HG02623 (cell line): ENCODE results near the gene PLCL1.

Source experiments
- ATAC-seq: cut with Tn5 transposase; IDR thresholded peaks from one replicate; pipeline ENCODE4 v1.9.1; 2021; ENCODE audit warnings: moderate library complexity; ENCODE audit not compliant: unreplicated experiment

Gene PLCL1

DNA sequence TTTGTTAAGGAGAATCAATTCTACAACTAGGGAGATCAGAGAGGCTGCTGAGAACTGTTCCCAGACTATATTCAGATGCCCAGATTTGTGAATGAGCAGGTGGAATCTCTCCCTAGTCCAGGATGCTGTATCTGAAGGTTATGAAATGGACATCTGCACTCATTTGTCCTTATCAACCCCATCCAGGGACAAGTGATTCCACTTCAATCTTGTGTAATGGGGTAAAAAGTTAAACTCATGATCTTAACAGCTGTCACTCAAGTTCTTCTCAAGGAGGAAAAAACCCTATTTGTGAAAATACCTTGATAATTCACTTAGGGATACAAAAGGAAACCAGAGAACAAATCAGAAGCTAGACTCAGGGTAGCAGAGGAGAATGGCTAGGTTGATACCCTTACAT, 144.8 kb downstream of the PLCL1 start:
- ATAC-seq: no peak

GRCh38 chr2:197950006-197950405, 145.6 kb downstream of the PLCL1 start:
- no peak for ATAC-seq

GRCh38 chr2:197950724-197951123, 146.3 kb downstream of the PLCL1 start:
- ATAC-seq: no peak

- ATAC-seq: no peak
These were observed 148.3 kb downstream of the PLCL1 start for GRCh38 chr2:197952540-197953202.

DNA sequence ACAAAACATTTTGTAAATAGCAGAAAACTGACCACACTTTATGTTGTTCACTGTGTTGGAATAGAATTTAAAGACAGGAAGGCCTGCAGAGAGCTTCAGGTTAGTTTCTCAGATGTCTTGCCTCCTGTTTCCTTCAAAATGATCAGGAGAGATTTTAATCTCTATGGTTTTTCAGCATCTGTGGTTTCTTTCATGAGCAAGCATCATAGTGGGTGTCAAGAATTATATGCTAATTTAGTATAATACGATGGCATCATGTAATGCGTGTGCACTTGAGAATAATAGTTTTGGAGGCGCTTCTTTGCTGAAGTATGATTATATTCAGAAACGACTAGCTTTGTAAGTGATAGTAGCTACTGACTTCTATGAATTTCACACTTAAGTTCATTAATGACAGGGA, 149.9 kb downstream of the PLCL1 start:
- no peak for ATAC-seq

GRCh38 chr2:197958592-197959150, 154.3 kb downstream of the PLCL1 start:
- no peak for ATAC-seq

DNA sequence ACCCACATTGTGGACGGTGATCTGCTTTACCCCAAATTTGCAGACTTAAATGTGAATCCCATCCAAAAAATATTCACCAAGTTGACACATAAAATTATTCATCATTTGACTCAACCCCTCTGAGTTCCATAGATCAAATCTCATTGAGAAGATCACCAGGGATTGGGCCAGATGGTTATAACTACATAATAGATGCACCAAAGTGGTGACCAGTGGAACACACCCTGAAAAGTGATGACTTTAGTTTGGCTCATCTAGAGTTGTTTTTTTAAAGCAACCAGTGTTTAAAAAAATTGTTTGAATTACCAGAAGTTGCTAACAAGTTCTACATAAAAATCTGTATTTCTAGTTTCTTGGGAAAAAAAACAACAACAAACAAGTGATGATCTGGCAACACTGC, 155.0 kb downstream of the PLCL1 start:
- no peak for ATAC-seq

DNA sequence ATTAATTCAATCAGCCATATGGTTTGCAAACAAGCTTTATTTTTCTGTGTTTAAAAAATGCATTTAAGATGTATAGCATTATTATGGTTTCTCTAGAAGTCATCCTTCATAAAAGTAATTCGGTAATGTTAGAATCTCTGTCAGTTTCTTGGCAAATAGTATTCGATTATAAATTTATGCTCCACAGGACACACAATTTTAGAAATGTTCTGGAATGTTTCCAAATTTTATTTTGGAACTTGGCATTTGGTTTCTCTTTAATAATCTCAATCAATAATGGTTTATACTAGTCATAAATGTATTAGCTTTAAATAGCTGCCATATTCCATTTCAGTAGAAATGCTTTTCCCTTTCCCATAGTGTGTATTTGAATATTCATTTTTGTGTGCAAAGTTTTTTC, 156.4 kb downstream of the PLCL1 start:
- no peak for ATAC-seq

- ATAC-seq: no peak
These were observed 160.3 kb downstream of the PLCL1 start for GRCh38 chr2:197964720-197965119.

DNA sequence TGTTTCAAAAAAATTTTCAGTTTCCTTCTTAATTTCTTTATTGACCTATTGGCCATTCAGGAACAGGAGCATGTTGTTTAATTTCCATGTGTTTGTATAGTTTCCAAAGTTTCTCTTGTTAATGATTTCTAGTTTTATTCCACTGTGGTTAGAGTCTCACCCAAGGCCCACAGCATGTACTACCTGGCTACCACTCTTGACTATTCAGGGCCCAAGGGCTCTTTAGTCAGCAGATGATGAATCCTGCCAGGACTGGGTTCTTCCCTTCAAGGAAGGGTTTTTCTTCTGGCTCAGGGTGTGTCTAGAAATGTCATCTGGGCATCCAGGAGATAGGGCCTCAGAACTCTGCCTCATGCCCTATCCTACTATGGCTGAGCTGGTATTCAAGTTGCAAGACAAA, 161.4 kb downstream of the PLCL1 start:
- ATAC-seq: no peak

DNA sequence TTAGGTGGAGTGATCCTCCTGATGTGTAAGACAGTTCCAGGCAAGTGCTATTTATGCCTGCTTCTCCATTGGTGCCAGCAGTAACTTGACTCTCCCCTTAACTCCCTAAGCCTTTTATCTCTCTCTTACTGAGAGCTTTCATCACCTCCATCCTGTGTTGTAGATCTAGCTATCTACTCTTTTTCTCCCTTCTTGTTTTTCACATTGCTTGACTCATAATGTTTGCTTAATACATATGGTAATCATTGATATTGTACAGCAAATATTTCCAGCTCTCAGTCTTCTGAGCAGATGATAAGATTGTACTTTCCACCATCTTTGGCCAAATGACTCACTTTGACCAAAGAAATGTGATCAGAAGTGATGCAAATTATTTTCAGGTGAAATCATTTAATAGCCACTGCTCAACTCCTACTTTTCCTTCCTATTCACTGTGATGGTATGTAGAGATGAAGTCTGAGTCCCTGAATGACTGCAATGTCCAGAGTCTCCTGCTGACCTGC, 165.0 kb downstream of the PLCL1 start:
- no peak for ATAC-seq

GRCh38 chr2:197972061-197972460, 167.7 kb downstream of the PLCL1 start:
- ATAC-seq: no peak

- no peak for ATAC-seq
These were observed 168.2 kb downstream of the PLCL1 start for GRCh38 chr2:197972587-197972986.

DNA sequence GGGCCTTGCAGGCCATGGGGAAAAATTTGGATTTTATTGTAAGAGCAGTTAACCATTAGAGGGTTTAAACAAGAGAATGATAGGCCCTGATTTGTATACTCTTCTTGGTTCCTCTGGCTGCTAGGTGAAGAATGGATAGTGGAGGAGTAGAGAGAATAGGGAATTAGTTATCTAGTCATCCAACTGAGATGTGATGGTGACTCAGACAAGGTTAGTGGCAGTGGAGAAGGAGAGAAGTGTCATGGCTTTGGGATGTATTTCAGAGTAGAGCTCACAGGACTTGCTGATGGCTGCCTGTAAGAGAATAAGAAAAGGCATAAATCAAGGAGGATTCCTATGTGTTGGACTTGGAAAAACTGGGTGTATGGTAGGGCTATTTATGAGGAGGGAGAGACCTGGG, 169.4 kb downstream of the PLCL1 start:
- no peak for ATAC-seq

- no peak for ATAC-seq
These were observed 171.6 kb downstream of the PLCL1 start for GRCh38 chr2:197975931-197976519.

- no peak for ATAC-seq
These were observed 174.6 kb downstream of the PLCL1 start for GRCh38 chr2:197978971-197979370.

DNA sequence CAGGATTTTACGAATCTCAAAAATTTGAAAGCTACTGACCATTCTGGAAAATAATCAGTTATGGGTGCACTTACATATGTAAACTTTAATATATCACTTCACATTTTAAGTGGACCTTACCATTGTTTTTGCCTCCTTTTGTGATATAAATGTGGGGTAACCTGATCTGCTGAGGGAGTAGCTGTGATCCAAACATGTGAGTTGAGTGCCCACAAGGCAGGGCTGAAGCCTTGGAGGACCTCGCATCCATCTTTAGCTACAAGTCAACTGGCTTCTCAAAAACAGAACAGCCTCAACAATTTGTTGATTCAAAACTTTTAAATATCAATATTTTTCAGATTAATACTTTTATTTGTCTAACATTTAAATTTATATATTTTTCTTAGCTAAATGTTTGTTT, 178.2 kb downstream of the PLCL1 start:
- ATAC-seq: no peak

GRCh38 chr2:197985029-197985638, 180.7 kb downstream of the PLCL1 start:
- ATAC-seq: no peak

- no peak for ATAC-seq
These were observed 182.6 kb downstream of the PLCL1 start for GRCh38 chr2:197986977-197987376.

- ATAC-seq: no peak
These were observed 186.0 kb downstream of the PLCL1 start for GRCh38 chr2:197990356-197990755.

GRCh38 chr2:197992482-197993133, 188.2 kb downstream of the PLCL1 start:
- peak; percentile 83 for ATAC-seq

- no peak for ATAC-seq
These were observed 189.0 kb downstream of the PLCL1 start for GRCh38 chr2:197993363-197993762.
